ENCODE data around the gene DAP. TPM values are rescaled to one million over a fixed set of nuclear protein-coding genes. Genes with fewer than 3 reads are reported as not detected.

DAP gene
- total and polyA plus RNA-seq, 10 of the 15 experiments (the other 5 are each of a cell fraction or from before 2014, with no cell fraction given), result 12.9 to 130 (median 49.9) TPM

DNA sequence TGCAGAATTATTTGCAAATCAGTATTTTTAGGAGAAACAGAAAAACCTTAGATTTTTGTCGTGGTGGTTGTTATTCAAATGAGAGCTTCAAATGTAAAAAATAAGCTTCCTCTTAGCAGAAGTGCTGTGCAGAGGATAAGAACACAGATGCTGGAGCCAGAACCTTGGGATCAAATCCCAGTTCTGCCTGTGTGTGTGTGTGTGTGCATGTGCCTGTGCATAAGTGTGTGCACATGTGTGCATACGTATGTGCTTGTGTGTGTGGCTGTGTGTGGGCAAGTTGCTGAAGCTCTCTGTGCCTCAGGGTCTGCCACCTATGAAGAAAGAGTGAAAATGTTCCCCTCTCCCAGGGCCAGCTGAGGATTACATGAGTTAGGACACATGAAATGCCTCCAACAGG, 8.6 kb downstream of the DAP start:
- CTCF ChIA-PET, result interaction anchor here (1.4 kb wide), 1 partner anchor 52 kb away, joined by 4 read pairs; no protein-coding TSS in a partner anchor

More for the DNA sequence above, 8.6 kb downstream of the DAP start:
- no peak overlapping the region for H2AFZ ChIP-seq (ENCODE audit: control insufficient read depth, low read depth, low read length)
- no peak for DNase-seq (ENCODE audit: low read depth, low spot score)
- no peaks in the 10 kb centered on the region for H3K9me3 ChIP-seq (replicated peaks; ENCODE audit: control insufficient read depth, insufficient read depth, low read length)
- FAIRE-seq, result no peak
- no peaks in the 10 kb centered on the region for H3K27me3 ChIP-seq (replicated peaks in 1 of 2; ENCODE audit: control insufficient read depth in 2 of 2, insufficient read depth in 2 of 2, low read length in 1 of 2)
- H4K20me1 ChIP-seq (ENCODE audit: control insufficient read depth, insufficient read depth), result peaks cover 2% of the 10 kb centered on the region
- BruUV-seq (replicated peaks), result no TSS peak
- in situ Hi-C loops (cut with MboI), result no loop called here
- TF ChIP-seq ZNF24 (IDR thresholded peaks at IDR 0.05) (no peak), NKRF (conservative IDR thresholded peaks at IDR 0.05) (no peak), SP1 (IDR thresholded peaks at IDR 0.05; ENCODE audit: low read depth, low read length) (no peak), CBFB (IDR thresholded peaks at IDR 0.05; ENCODE audit: low read depth) (no peak), BCLAF1 (IDR thresholded peaks at IDR 0.05) (no peak), SREBF2 (IDR thresholded peaks at IDR 0.05; ENCODE audit: low read length) (no peak), IKZF1 (conservative IDR thresholded peaks at IDR 0.05) (no peak)
- TF ChIP-seq, protein P1, sequence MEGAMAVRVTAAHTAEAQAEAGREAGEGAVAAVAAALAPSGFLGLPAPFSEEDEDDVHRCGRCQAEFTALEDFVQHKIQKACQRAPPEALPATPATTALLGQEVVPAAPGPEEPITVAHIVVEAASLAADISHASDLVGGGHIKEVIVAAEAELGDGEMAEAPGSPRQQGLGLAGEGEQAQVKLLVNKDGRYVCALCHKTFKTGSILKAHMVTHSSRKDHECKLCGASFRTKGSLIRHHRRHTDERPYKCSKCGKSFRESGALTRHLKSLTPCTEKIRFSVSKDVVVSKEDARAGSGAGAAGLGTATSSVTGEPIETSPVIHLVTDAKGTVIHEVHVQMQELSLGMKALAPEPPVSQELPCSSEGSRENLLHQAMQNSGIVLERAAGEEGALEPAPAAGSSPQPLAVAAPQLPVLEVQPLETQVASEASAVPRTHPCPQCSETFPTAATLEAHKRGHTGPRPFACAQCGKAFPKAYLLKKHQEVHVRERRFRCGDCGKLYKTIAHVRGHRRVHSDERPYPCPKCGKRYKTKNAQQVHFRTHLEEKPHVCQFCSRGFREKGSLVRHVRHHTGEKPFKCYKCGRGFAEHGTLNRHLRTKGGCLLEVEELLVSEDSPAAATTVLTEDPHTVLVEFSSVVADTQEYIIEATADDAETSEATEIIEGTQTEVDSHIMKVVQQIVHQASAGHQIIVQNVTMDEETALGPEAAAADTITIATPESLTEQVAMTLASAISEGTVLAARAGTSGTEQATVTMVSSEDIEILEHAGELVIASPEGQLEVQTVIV (IDR thresholded peaks at IDR 0.05; ENCODE audit: borderline replicate concordance, partially characterized antibody), result no peak
- H3K36me3 ChIP-seq (ENCODE audit: control insufficient read depth in 2 of 2, insufficient read depth in 2 of 2, low read length in 1 of 2), result peaks cover 9 to 31% of the 10 kb centered on the region in 2 experiments
- H3K27ac ChIP-seq (ENCODE audit: control insufficient read depth, insufficient read depth), result no peak overlapping the region
- peaks cover 58% of the 10 kb centered on the region for H3K79me2 ChIP-seq (ENCODE audit: control insufficient read depth, insufficient read depth, low read length)
- 51% methylated on average over 2 of the region's 2 CpGs for WGBS (ENCODE audit: insufficient coverage, insufficient replicate concordance, low lambda C conversion rate, missing lambda C conversion rate)
- ATAC-seq, result no peak
- H3K9ac ChIP-seq (ENCODE audit: control insufficient read depth, insufficient read depth, low read length), result no peak overlapping the region
- ChIA-PET SMC1A (ENCODE audit: uncharacterized antibody, unreplicated experiment) (interaction anchor here (0.8 to 1.7 kb wide), 7 partner anchors 9 to 149 kb away, joined by 3 to 5 read pairs (median 3); no protein-coding TSS in a partner anchor), POLR2A (interaction anchor here (0.8 to 2.1 kb wide), 2 partner anchors 9 to 26 kb away, joined by 3 to 6 read pairs; no protein-coding TSS in a partner anchor), RAD21 (ENCODE audit: unreplicated experiment) (no interaction called here)
- H3K4me2 ChIP-seq (ENCODE audit: control insufficient read depth, insufficient read depth), result no peak overlapping the region
- intact Hi-C loops (cut with micrococcal nuclease; ENCODE audit: unreplicated experiment), result loop anchor here (10.0 kb wide), 1 partner anchor 298 kb away; no protein-coding TSS in a partner anchor
- peaks cover 9% of the 10 kb centered on the region; the same call in 1 of the 2 replicates for H3K4me1 ChIP-seq (ENCODE audit: control insufficient read depth, insufficient read depth, low read length)
- no peak overlapping the region for H3K4me3 ChIP-seq

All from GM12878 (cell line).